GM18951 (cell line): ENCODE data around the gene TFAP2E.

Experiments used
- POLR2A ChIP-seq: IDR thresholded peaks from 4 replicates; pipeline ENCODE4 v1.6.1; 2011; ENCODE audit warnings: mild to moderate bottlenecking; ENCODE audit not compliant: insufficient read length, insufficient read depth; ENCODE audit errors: extremely low read depth
- in situ Hi-C: fragments of 300-500 bp; cut with MboI; formaldehyde crosslinking; loops from one replicate; pipeline ENCODE4 v1.12.0; 2022; ENCODE audit warnings: low sequenced_read_pairs, mixed read lengths, inconsistent platforms; ENCODE audit not compliant: unreplicated experiment

The TFAP2E gene

GRCh38 chr1:35560256-35561225 lies 12.6 kb upstream of the TFAP2E start:
- no peak for TF ChIP-seq POLR2A
- in situ Hi-C loops = loop anchor here (10.0 kb wide), 1 partner anchor 154 kb away; the partner anchor contains the start of gene C1orf216

- in situ Hi-C loops = loop anchor here (10.0 kb wide), 1 partner anchor 153 kb away; the partner anchor contains the start of gene C1orf216
These were observed 11.7 kb upstream of the TFAP2E start for GRCh38 chr1:35561297-35561971.

GRCh38 chr1:35561972-35562680 lies 11.0 kb upstream of the TFAP2E start:
- no peak for TF ChIP-seq POLR2A
- in situ Hi-C loops = loop anchor here (10.0 kb wide), 1 partner anchor 153 kb away; the partner anchor contains the start of gene C1orf216

More at GRCh38 chr1:35561297-35561971, 11.7 kb upstream of the TFAP2E start:
- TF ChIP-seq POLR2A = no peak

GRCh38 chr1:35563166-35563565 lies 9.9 kb upstream of the TFAP2E start:
- no peak for TF ChIP-seq POLR2A
- in situ Hi-C loops = loop anchor here (10.0 kb wide), 1 partner anchor 152 kb away; the partner anchor contains the start of gene C1orf216

- TF ChIP-seq POLR2A = no peak
- in situ Hi-C loops = loop anchor here (10.0 kb wide), 1 partner anchor 151 kb away; the partner anchor contains the start of gene C1orf216
These were observed 8.9 kb upstream of the TFAP2E start for GRCh38 chr1:35564037-35564883.

GRCh38 chr1:35564884-35565741 lies 8.0 kb upstream of the TFAP2E start:
- in situ Hi-C loops = loop anchor here (10.0 kb wide), 1 partner anchor 150 kb away; the partner anchor contains the start of gene C1orf216

GRCh38 chr1:35565742-35566133 lies 7.4 kb upstream of the TFAP2E start:
- in situ Hi-C loops = loop anchor here (10.0 kb wide), 1 partner anchor 149 kb away; the partner anchor contains the start of gene C1orf216
- TF ChIP-seq POLR2A = no peak

More at GRCh38 chr1:35564884-35565741, 8.0 kb upstream of the TFAP2E start:
- no peak for TF ChIP-seq POLR2A

GRCh38 chr1:35567947-35568558 lies 5.1 kb upstream of the TFAP2E start:
- TF ChIP-seq POLR2A = no peak
- in situ Hi-C loops = loop anchor here (10.0 kb wide), 1 partner anchor 147 kb away; the partner anchor contains the start of gene C1orf216

- TF ChIP-seq POLR2A = no peak
- in situ Hi-C loops = loop anchor here (10.0 kb wide), 1 partner anchor 146 kb away; the partner anchor contains the start of gene C1orf216
These were observed 4.1 kb upstream of the TFAP2E start for GRCh38 chr1:35568975-35569395.

GRCh38 chr1:35569936-35570335 lies 3.2 kb upstream of the TFAP2E start:
- in situ Hi-C loops = loop anchor here (5.0 to 10.0 kb wide), 2 partner anchors 145 to 207 kb away; partner anchors contain the start of gene C1orf216
- no peak for TF ChIP-seq POLR2A
